OCI-LY7 (cell line): Measurements from ENCODE around the gene CD63.

ENCODE experiments used
- EZH2phosphoT487 ChIP-seq: fragments of 200-600 bp; sonication (generic); IDR thresholded peaks from 2 replicates; pipeline ENCODE4 v1.6.1; 2018; ENCODE audit warnings: low read depth, borderline replicate concordance, mild to moderate bottlenecking, mixed run types, antibody characterized with exemption, low read length, moderate library complexity, mixed read lengths
- TF ChIP-seq, protein P1 (sequence below): fragments of 200-600 bp; sonication (generic); conservative IDR thresholded peaks from 2 replicates; pipeline ENCODE4 v1.5.1; 2014; ENCODE audit warnings: mild to moderate bottlenecking, antibody characterized with exemption, low read length, moderate library complexity, mixed read lengths

DNA sequence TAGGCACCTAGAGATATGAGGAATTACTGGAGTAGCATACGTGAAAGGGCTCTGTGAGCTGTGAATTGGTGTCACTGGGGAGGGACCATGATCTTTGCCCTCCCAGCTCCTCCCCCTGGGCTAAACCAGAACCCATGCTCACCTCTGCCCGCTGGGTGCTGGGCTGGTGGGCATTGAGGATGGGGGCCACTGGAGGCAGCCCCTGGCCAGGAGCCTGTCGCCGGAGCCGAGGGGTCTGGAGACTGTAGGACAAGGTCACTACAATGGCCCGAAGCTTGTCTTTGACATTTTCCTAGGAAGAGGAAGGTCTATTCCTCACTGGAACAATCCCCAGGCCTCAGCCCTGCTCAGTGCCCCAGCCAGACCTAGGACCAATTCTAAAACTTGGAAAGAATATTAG is 32.7 kb downstream of the CD63 start:
- TF ChIP-seq, protein P1, sequence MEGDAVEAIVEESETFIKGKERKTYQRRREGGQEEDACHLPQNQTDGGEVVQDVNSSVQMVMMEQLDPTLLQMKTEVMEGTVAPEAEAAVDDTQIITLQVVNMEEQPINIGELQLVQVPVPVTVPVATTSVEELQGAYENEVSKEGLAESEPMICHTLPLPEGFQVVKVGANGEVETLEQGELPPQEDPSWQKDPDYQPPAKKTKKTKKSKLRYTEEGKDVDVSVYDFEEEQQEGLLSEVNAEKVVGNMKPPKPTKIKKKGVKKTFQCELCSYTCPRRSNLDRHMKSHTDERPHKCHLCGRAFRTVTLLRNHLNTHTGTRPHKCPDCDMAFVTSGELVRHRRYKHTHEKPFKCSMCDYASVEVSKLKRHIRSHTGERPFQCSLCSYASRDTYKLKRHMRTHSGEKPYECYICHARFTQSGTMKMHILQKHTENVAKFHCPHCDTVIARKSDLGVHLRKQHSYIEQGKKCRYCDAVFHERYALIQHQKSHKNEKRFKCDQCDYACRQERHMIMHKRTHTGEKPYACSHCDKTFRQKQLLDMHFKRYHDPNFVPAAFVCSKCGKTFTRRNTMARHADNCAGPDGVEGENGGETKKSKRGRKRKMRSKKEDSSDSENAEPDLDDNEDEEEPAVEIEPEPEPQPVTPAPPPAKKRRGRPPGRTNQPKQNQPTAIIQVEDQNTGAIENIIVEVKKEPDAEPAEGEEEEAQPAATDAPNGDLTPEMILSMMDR, result no peak
- no peak for TF ChIP-seq EZH2phosphoT487
